HG03378 (cell line): Measurements from ENCODE around the gene STRN4.
"Not testable (repeated sequence)": the region's sequence is repeated elsewhere in the genome, so short reads cannot be mapped to it uniquely, and the experiment has no call there.

Source experiments
- ATAC-seq: cut with Tn5 transposase; IDR thresholded peaks from one replicate; pipeline ENCODE4 v1.9.1; 2021; ENCODE audit warnings: mild to moderate bottlenecking, moderate library complexity; ENCODE audit not compliant: unreplicated experiment

STRN4 gene

DNA sequence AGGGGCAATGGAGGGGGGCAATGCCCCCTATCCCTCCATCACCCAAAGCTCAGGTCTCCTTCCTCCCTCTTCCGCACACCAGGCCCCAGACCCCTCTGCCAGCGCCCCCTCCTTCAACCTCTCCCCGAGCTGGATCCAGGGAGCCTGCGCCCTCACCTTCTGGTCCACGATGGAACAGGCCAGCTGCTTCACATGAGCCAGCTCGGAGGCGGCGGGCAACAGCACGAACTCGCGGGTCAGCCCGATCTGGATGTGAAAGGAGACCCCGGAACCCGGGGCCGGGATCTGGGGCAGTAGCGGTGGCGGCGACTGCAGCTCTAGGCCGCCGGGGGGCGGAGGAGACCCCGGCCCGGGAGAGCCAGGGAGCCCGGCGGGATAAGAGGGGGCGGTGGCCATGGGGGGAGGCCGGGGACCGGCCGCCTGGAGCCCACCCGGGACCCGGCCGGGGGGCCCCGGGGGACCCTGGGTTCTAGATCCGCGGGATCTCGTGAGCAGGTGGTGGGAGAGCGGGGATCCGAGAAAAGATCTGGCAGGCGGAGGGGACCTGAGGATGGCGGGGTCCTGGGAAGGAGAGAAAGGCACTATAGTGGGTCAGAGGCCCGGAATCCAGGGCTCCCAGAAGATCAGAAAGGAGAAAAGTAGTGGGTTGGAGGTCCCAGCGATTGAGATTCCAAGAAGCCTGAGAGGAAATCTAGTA, 30.1 kb downstream of the STRN4 start:
- ATAC-seq, result no peak

DNA sequence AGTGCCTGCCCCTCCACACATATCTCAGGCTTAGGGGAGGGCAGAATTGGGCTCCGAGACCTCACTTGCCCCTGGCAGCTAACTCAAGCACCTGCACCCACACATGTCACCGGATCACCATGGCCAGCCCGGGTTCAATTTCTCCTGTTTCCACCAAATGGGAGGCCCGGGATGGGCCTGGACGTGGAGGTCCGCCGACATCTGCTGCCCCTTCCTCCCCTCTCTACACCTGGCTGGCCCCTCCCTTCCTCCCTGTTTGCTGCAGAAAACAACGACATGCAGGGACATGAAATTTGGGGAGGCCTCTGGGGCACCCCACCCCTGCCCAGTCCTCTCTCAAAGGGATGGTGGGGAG, 30.7 kb downstream of the STRN4 start:
- ATAC-seq, result no peak

DNA sequence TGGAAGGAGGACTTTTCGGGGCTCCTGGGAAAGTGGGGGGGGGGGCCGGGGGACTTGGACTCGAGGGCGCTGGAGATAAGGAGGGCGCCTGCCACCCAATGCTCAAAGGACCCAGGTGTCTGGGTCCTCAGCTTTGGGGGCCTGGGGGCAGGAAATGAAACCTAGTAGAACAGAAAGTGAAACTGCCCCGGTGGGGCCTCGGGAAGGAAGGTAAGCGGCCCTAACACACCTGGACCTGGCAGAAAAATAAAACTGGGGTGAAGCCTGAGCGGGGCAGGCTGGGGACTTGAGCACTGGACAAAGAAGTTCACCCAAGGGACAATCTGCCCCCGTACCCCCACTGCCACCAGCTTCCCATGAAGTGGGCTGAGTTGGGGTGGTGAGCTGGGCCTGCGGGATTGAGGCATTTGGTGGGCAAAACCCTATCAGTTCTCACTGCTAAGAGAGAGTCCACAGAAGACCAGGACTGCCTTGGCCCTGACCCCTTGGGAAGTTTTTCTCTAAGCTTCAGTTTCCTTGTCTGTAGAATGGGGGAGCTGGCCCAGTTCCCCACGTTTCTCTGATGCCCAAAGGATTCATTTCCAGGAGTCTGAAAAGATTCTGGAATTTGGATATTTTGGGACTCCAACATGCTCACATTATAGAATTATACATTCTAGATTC, 31.7 kb downstream of the STRN4 start:
- no peak for ATAC-seq

DNA sequence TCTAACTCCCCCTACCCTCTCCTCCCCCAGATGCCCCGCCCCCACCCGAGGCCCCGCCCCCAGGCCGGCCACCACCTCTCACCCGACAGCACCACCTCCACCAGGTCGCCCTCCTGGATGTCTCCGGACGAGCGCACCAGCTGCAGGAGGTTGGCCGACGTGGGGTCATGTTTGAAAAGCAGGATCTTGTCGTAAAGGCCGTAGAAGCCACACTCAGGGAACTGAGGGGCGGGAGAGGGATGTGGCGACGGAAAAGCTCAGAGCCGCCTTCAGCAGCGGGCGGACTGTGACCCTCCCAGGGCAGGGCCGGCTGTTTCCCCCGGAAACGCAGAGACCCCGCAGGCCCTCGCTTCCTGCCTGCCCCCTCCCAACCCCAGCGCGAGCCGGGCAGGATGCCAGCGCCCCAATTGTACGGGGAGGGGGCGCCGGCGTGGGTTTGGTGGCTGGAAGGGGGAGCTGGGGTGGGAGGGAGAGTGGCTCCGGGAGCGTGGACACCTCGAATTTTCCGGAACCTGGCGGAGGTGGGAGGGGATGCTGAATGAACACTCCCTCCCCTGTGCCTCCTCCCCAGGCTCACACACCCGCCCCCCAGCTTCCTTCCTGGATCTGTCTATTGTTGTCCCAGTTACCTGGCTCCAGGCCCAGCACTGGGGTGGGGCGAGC, 32.3 kb downstream of the STRN4 start:
- no peak for ATAC-seq

DNA sequence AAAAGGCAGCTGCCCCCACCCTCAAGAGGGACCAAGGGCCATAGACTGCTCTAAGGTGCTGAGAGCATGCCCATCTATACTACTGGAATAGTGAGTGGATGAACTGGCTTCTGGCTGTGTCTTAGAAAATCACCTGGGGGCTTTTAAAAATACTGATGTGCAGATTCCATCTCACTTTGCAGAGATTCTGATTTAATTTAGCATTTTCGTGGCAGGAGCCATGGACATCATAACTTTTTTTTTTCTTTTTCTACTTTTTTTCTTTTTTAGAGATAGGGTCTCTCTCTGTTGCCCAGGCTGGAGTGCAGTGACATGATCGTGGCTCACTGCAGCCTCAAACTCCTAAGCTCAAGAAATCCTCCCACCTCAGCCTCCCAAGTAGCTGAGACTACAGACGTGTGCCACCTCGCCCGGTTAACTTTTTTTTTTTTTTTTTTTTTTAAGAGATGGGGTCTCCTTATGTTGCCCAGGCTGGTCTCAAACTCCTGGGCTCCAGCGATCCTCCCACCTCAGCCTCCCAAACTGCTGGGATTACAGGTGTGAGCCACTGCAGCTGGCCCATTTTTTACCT, 33.4 kb downstream of the STRN4 start:
- not testable (repeated sequence) for ATAC-seq

DNA sequence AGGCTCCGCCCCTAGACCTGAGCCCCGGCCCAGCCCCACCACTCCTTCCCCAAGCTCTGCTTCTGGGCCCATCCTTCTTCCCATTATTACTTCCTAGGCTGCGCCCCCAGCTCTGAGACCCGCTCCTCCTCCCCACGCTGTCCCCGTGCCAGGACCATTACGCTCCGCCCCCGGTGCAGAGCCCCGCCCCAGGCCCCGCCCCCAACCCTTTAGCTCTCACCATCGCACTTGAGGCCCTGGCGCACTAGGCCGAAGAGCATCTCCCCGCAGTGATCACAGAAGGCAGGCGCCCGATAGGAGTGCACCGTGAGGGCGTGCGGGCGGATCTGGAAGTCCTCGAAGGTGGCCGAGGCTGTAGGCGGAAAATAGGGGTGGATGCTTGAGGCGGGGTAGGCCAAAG, 35.6 kb downstream of the STRN4 start:
- no peak for ATAC-seq

DNA sequence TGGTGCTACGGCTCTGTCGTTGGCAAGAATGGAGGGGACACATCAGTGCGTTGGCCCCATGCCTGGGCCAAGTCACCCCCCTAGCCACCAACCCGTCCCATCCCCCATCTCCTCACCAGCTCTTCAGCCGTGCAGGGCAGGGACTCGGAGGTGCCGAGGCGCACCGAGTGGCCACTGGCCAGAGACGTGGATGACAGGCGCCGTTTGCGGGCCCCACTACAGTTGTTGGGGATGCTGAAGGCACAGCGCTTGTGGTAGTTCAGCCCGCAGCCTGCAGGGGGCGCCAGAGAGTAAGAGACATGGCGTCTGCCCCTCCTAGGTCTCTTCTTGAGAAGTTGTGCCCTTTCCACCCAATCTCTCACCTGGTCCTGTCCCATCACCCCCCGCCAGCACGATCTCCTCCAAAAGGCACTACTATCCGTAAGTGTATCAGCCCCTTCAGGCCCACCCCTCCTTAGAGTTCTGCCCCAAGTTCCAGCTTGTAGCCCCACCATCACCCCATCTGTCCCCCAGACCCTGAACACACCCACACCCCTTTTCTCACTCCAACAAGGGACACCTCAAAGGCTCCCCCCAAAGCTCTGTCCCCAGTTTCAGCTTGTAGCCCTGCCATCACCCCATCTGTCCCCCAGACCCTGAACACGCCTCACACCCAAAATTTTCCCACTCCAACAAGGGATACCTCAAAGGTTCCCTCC, 41.7 kb downstream of the STRN4 start:
- no peak for ATAC-seq

DNA sequence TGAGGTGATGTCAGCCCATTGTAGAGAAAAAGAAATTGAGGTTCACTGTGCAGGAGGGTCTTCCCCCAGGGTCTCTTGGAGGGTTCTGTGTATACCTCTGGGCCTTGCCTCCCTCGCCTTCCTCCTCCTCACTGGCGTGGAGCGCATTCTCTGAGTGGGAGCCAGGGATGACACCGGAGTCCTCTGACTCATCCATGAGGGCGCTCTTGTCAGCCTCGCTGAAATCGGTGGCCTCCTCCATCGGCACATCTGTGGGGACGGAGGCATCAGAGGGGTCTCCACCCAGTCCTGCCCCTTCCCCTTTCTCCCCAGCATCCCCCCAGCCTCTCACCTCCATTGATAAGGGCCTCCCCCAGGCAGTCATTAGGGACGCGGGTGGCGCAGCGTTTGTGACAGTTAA, 45.5 kb downstream of the STRN4 start:
- no peak for ATAC-seq

DNA sequence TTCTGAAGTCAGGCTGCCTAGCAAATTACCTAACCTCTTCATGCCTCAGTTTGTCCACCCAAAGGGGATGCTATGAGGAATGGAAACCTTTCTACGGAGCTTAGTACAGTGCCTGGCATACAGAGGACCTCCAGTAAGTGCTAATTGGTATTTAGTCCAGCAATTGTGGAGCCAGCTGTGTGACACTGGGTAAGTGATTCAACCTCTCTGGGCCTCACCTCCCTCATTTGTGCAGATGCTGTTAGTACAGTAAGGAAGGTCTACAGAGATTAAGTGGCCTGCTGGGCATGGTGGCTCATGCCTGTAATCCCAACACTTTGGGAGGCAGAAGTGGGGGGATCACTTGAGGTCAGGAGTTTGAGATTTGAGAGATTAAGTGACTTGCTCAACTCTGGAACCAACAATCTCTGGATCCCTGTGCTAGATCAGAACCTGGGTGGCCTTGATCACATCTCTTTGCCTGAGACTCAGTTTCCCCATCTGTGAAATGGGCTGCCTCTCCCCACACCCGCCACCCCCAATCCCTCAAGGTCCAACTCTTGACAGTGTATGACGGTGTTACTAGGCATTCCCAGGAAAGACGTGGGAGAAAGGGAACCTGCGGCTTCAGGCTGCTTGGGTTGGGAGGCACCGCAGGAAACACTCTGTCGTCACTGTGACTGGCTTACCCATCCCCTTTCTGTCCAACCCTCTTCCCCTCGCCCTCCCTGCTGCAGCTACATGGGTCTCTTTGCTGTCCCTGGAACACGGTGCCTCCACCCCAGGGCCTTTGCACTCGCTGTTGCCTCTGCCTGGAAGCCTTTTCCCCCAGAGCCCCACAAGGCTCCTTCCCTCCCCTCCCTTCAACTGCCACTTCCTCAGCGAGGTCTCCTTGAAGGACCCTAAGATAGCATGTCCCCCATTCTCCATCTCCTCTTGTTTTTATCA, 47.6 kb downstream of the STRN4 start:
- no peak for ATAC-seq

DNA sequence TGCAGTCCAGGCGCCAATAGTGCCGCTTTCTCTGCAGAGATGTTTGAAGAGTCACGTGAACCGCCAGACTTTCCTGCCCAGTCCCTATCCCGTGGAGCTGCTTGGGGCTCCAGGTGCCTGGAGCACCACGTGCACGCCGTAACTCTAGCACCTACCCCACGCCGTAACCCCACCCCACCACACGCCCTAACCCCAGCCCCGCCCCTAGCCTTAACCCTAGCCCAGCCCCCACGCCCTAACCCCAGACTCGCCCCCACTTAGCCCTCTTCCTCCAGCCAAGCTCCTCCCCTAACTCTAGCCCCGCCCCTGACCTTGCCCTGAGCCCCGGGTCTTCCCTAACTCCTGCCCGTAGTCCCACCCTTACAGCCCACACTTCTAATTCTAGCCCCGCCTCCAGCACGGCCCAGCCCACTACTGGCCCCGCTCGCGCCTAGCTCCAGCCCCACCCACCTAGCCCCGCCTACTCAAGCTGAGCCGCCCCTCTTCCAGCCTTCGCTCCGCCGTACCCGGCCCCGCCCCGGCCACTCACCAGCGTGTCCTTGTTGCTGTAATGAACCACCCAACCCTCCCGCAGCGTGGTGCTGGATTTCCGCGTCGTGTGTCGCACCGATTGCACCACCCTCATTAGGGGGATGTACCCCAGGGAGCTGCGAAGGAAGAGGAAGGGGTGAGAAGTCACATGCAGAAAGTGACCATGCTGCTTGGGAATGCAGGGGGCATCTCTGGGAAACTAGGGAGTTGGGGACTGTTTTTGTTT, 48.9 kb downstream of the STRN4 start:
- ATAC-seq, result no peak

DNA sequence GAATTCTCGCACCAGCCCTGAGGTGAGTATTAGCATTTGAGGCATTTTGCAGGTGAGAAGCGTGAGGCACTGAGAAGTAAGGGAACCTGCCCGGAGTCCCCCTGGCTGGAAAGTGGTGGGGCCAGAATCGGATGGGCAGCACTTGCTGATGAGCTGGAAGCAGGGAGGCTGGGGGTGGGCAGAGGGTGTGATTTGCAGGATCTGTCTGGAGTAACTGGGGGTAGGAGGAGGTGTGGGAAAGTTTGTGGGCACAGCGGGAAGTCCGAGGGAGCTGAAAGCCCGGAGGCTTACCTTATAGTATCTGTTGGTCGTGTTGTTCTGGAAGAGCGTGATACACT, 49.4 kb downstream of the STRN4 start:
- ATAC-seq, result no peak

DNA sequence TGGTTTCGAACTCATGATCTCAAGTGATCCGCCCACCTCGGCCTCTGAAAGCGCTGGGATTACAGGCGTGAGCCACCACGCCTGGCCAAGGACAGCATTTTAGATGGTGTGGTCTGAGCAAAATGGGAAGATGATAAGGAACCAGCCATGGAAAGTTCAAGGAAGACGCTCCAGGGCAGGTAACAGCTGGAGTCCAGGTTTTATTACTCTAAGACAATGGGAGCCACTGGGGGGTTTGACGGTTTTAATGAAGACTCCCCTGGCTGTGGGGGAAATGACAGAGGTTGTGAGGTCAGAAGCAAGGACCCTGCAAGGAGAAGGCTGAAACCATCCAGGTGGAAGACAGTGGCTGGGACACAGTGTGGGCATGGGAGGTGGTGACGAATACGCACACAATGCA, 50.2 kb downstream of the STRN4 start:
- no peak for ATAC-seq

DNA sequence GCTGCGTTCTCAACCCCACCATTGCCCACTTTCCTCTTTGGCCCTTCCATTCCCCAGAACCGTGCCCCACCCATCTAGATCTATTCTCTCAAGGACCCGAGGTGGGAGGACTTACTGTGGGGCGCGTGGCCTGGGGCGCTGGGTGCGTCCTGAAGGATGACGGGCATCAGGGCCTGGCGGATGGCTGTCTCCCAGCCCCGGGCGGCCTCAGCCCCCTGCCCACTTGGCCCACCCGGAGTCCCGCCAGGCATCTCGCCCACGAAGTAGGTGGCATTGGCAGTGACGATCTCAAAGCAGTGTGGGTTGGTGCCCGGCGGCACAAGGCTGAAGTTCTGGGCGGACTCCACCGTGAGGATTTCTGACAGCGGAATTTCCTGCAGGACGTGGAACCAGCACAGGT, 52.5 kb downstream of the STRN4 start:
- ATAC-seq, result no peak

DNA sequence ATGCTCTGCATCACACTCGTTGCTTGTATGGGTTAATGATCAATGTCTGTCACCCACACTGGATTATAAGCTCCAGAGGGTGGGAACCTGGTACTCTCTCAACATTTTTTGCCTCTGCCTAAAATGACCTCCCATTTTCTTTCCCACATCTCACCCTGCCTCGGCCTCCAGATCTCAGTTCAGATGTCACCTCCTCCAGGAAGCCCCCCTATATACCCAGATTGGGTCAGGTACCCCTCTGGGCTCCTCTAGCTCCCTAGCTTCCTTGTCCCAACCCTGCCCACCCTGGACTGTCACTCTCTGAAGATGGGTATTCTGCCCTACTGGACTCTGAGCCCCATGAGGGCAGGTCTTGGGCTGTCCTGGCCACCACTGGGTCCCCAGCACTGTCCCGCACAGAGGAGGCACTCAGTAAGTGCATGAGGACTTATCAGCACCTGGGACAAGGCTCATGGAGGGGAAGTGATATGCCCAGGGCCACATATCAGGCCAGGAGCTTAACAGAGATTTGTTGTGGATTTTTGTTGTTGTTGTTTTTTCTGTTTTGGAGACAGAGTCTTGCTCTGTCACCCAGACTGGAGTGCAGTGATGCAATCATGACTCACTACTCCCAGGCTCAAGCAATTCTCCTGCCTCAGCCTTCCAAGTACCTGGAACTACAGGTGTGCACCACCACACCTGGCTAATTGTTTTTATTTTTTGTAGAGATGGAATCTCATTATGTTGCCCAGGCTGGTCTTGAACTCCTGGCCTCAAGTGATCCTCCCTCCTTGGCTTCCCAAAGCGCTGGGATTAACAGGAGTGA, 53.1 kb downstream of the STRN4 start:
- no peak for ATAC-seq

DNA sequence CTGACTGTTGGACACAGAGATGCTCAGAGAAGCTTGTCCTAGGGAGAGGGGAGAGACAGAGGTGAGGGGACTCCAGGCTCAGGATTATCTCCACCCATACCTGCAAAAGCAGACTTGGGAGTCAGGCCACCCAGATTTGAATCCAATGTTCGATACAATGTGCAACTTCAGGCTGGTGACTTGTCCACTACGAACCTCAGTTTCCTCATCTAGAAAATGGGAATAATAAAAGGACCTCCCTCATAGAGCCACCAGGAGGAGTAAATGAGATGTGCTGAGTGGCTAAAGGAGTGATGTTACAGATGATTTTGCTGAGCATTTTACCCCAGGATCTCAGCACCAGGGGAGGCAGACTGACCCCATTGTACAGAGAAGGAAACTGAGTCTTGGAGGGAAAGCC, 54.3 kb downstream of the STRN4 start:
- no peak for ATAC-seq

DNA sequence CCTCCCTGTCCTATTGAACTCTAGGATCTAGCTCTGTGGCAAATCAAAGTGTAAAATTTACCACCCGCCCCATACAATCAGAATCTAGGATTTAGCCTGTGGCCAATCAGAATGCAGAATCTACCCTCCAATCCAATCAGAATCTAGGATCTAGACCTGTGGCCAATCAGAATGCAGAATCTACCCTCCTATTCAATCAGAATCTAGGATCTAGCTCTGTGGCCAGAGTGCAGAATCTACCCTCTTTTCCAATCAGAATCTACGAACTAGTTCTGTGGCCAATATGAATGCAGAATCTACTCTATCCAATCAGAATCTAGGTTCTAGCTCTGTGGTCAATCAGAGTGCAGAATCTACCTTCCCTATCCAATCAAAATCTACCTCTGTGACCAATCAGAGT, 55.1 kb downstream of the STRN4 start:
- ATAC-seq, result no peak

DNA sequence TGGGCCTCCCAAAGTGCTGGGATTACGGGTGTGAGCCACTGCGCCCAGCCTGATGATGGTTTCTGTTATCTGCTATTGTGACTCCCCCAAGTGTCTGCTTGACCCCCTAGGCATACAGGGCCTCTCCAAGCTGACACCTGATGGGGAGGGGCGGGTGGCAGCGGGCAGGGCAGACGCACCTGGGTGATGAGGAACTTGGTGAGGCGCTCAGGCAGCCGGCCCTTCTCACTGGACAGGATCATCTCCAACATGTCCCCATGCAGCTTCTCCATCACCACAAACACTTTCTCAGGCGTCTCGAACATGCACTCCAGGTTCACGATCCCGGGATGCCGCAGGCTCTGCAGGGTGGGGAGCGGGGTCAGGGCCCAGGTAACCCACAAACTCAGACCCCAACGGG, 56.9 kb downstream of the STRN4 start:
- no peak for ATAC-seq

DNA sequence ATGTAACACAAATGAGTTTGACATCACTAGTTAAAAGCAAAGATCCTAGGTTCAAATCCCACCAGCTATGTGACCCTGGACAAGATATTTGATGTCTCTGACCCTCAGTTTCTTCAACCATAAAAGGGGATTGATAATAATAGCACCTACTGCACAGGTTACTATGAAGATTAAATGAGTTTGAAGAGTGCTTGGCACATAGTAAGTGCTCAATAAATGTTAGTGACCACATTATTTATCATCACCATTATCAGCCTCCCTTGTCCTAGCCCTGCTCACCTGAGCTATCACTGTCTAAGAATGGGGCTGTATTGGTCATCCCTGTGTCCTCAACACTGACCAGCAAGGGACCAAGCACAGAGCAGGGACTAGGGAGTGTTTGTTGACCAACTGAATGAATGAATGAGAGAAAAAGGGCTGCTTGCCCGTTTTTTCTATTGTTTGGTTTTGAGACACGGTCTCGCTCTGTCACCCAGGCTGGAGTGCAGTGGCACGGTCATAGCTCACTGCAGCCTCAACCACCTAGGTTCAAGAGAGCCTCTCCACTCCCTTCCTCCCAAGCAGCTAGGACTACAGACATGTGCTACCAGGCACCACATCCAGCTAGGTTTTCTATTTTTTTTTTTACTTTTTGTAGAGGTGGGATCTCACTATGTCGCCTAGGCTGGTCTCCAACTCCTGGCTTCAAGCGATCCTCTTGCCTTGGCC, 58.7 kb downstream of the STRN4 start:
- no peak for ATAC-seq
